GM12864 (cell line): ENCODE data around the gene CMAS.

Experiments used
- DNase-seq: peaks from one replicate; pipeline ENCODE4 v3.0.0-alpha.2; 2011; ENCODE audit warnings: low read depth
- H3K4me3 ChIP-seq: 2 replicates; pipeline ENCODE4 v1.5.1; 2011; ENCODE audit warnings: mild to moderate bottlenecking, low read depth, low read length, control low read depth
- CTCF ChIP-seq: IDR thresholded peaks from 2 replicates; pipeline ENCODE4 v1.5.1; 2011; ENCODE audit warnings: low read depth, mild to moderate bottlenecking, moderate library complexity, low read length, control low read depth, inconsistent platforms; ENCODE audit errors: missing control alignments

The CMAS gene

GRCh38 chr12:22054155-22054554, 8.1 kb downstream of the CMAS start:
- H3K4me3 ChIP-seq = no peak overlapping the region
- DNase-seq = no peak
- no peak for TF ChIP-seq CTCF

GRCh38 chr12:22056607-22057006, 10.6 kb downstream of the CMAS start:
- no peak for TF ChIP-seq CTCF
- DNase-seq = no peak
- no peak overlapping the region for H3K4me3 ChIP-seq

- no peak for DNase-seq
- no peak overlapping the region for H3K4me3 ChIP-seq
- TF ChIP-seq CTCF = no peak
Observed at GRCh38 chr12:22059976-22060647, 14.1 kb downstream of the CMAS start.

- no peak for TF ChIP-seq CTCF
- DNase-seq = no peak
- no peak overlapping the region for H3K4me3 ChIP-seq
Observed at GRCh38 chr12:22064968-22065367, 18.9 kb downstream of the CMAS start.

- no peak for DNase-seq
- TF ChIP-seq CTCF = no peak
Observed at GRCh38 chr12:22066310-22066709, 20.3 kb downstream of the CMAS start.

GRCh38 chr12:22069851-22070250, 23.8 kb downstream of the CMAS start:
- DNase-seq = no peak
- no peak overlapping the region for H3K4me3 ChIP-seq
- TF ChIP-seq CTCF = no peak

More at GRCh38 chr12:22066310-22066709, 20.3 kb downstream of the CMAS start:
- no peak overlapping the region for H3K4me3 ChIP-seq

GRCh38 chr12:22082190-22082701, 36.2 kb downstream of the CMAS start:
- no peak for TF ChIP-seq CTCF
- DNase-seq = no peak
- H3K4me3 ChIP-seq = no peak overlapping the region
